NT2/D1 (cell line): ENCODE data around the gene RFTN1.

Source experiments
- YY1 ChIP-seq: IDR thresholded peaks from 2 replicates; pipeline ENCODE4 v1.6.1; 2011; ENCODE audit not compliant: insufficient read length, insufficient read depth
- ZNF274 ChIP-seq: IDR thresholded peaks from 2 replicates; pipeline ENCODE4 v1.6.1; 2011; ENCODE audit warnings: mild to moderate bottlenecking, low read depth, low read length

DNA sequence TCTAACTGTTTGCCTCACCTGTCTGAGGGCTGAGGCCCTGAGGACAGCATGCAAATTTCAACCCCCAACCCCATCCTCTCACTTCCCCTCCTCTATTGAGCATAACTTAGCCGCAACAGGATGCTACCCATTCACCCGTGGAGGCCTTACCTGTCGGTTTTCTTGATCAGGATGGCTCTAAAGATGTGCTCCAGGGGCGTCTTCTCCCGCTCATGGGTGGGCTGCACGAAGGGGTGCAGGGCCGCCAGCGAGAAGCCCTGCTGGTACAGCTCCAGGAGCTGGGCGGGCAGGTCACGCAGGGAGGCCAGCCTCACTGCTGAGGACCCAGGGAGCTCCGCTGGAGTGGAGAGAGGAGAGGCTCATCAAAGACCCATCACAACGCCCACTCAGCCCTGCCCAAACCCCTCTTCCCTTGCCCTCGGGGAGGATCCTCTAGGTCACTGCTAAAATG is 79.8 kb downstream of the RFTN1 start:
- TF ChIP-seq ZNF274 (no peak), YY1 (no peak)
